HCEC 1CT (cell line): ENCODE results near the gene ATP6V0E1.
"Not testable (repeated sequence)": the region's sequence is repeated elsewhere in the genome, so short reads cannot be mapped to it uniquely, and the experiment has no call there.

Experiments used
- DNase-seq: peaks from one replicate; pipeline ENCODE4 v3.0.0-alpha.2; 2017

ATP6V0E1 gene

GRCh38 chr5:173010021-173010420, 26.4 kb downstream of the ATP6V0E1 start:
- peak; percentile 27 for DNase-seq

- DNase-seq: peak; percentile 51
These were observed 27.2 kb downstream of the ATP6V0E1 start for GRCh38 chr5:173010547-173011464.

DNA sequence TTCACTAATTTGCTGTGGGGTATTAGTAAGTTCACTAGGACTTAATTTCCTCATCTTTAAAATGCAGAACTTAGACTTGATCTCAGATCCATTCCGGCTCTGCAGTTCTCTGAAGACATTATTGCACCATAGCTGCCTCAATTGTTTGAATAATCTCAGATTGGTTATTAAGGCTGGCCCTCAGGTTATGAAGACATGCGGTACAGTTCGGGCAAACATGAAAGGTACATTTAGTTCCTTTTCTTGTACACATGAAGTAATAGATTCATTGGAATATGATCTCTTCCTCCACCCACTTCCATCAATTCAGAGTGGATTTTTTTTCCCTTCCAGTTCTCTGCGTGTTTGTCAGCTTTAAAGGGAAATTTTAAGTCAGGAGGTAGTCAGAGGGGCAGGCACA, 28.0 kb downstream of the ATP6V0E1 start:
- DNase-seq: no peak

GRCh38 chr5:173012882-173013281, 29.3 kb downstream of the ATP6V0E1 start:
- no peak for DNase-seq

GRCh38 chr5:173014671-173015070, 31.1 kb downstream of the ATP6V0E1 start:
- DNase-seq: no peak

DNA sequence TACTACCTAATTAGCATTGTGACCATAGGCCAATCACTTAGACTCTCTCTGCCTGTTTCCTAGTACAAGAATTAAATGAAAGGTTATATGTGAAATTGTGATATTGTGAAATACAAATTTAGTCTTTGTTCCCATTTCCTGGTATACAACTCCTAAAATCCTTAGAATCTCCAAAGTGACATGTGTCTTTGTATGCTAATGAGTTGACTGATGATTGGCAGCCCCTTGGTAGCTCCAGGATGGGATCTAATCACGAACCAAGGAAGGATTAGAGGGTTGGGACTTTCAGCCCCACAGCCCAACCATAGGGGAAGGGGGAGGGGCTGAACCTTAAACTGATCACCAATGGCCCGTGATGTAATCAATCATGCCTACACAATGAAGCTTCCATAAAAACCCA, 31.6 kb downstream of the ATP6V0E1 start:
- no peak for DNase-seq

DNA sequence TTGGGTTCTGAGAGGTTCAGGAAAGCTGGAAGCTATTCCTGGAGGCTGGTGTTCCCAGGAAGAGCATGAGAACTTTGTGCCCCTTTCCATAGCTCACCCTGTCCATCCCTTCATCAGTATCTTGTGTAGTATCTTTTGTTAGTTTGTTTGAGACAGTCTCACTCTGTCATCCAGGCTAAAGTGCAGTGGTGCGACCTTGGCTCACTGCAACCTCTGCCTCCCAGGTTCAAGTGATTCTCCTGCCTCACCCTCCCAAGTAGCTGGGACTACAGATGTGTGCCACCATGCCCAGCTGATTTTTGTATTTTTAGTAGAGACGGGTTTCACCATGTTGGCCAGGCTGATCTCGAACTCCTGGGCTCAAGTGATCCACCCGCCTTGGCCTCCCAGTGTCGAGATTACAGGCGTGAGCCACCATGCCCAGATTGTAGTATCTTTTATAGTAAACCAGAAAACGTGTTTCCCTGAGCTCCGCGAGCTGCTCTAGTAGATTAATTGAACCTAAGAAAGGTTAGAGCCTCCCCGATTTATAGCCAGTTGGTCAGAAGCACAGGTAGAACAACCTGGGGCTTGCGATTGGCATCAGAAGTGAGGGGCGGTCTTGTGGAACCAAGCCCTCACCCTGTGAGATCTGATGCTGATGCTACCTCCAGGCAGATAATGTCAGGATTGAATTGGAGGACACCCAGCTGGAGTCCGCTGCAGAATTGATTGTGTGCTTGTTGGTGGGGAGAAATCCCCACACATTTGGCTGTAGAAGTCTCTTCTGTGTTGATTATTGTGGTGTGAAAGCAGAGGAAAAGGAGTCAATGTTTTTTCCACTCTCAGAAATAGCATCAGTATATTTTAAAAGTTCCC, 32.3 kb downstream of the ATP6V0E1 start:
- DNase-seq: no peak

GRCh38 chr5:173016598-173017046, 33.1 kb downstream of the ATP6V0E1 start:
- DNase-seq: peak; percentile 22

DNA sequence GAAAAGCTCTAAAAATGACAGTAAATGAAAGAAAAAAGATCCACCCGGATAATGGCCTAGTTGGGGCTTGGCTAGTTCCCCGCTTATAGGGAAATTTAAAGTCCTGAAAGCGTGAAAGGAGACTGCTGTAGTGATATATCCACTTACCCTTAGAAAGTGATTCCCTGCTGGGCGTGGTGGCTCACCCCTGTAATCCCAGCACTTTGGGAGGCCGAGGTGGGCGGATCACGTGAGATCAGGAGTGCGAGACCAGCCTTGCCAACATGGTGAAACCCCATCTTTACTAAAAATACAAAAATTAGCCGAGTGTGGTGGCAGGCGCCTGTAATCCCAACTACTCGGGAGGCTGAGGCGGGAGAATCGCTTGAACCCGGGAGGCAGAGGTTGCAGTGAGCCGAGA, 33.5 kb downstream of the ATP6V0E1 start:
- DNase-seq: not testable (repeated sequence)

DNA sequence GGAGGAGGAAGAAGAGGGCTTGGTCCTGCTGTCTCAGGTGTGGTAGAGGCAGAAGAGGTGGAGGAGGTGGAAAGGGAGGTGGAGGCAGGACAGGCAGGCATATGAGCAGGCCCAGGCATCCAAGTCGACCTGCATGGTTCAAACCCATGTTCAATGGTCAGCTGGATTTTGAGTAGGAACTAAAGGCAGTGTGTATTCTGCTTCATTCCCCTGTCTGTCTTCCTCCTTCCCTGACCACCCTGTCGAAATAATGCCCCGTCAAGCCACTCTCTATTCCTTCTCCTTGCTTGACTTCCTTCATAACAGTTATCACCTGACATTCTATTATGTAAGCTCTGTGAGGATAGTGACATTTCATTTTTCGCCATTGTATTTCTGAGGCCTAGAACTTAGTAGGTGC, 34.8 kb downstream of the ATP6V0E1 start:
- DNase-seq: no peak

GRCh38 chr5:173020154-173020581, 36.6 kb downstream of the ATP6V0E1 start:
- DNase-seq: no peak

GRCh38 chr5:173020643-173021042, 37.1 kb downstream of the ATP6V0E1 start:
- no peak for DNase-seq

DNA sequence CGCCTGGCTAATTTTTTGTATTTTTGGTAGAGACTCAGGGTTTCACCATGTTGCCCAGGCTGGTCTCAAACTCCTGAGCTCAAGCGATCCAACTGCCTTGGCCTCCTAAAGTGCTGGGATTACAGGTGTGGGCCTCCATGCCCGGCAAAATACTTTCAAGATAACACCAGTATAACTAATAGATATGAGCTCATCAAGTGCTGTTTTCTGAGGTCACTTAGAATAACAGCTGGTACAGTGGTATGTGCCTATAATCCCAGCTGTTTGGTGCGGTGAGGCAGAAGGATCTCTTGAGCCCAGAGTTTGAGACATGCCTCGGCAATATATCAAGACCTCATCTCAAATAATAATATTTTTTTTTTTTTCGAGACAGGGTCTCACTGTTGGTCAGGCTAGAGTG, 42.1 kb downstream of the ATP6V0E1 start:
- DNase-seq: no peak

DNA sequence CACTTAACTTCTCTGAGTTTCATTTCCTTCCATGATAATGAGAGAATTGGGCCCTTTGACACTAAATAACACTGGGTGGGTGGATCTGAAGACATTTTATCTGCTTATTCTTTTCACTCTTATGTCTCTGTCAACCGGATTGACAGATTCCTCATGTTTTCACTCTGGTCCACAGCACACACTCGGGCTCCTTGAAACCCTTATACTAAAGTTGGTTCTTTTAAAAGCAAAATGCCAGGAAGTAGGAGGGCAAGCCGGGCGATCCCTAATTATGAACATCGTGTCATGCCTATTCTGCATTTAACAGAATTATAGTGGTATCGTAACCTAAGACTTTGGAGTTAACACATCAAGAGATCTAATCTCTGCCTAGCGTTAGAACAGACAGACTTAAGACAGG, 44.3 kb downstream of the ATP6V0E1 start:
- DNase-seq: no peak

- no peak for DNase-seq
These were observed 45.3 kb downstream of the ATP6V0E1 start for GRCh38 chr5:173028811-173029327.

GRCh38 chr5:173029499-173029921, 45.9 kb downstream of the ATP6V0E1 start:
- no peak for DNase-seq

- DNase-seq: not testable (repeated sequence)
These were observed 48.5 kb downstream of the ATP6V0E1 start for GRCh38 chr5:173032096-173032495.

GRCh38 chr5:173032730-173033129, 49.2 kb downstream of the ATP6V0E1 start:
- DNase-seq: no peak

GRCh38 chr5:173033923-173034322, 50.4 kb downstream of the ATP6V0E1 start:
- no peak for DNase-seq

DNA sequence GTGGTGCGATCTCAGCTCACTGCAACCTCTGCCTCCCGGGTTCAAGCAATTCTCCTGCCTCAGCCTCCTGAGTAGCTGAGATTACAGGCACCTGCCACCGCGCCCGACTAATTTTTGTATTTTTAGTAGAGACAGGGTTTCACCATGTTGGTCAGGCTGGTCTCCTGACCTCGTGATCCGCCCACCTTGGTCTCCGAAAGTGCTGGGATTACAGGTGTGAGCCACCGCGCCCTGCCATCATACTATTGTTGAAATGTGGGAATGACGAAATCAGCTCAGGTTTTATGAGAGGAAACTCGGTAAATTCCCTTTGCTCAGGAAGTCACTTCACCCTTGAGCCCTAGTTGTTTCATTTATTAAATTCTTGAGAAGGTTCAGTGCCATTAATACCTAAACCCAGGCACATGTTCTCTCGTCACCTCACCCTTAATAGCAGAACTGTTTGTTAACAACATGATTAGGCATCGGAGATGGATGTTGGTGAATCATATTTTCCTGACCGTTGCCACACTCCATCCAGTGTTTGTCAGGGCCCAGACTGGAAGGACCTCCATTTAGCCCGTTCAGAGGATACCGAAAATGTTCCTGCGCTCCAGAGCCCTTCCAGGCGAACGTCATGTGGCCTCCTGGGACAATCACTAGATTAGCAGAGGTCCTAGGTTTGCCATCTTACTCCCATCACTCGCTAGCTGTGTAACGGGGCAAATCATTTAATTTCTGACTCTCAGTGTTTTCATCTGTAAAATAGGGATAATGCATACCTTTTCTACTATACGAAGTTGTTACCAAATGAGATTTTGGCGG, 52.5 kb downstream of the ATP6V0E1 start:
- DNase-seq: no peak

GRCh38 chr5:173039188-173039587, 55.6 kb downstream of the ATP6V0E1 start:
- DNase-seq: no peak

DNA sequence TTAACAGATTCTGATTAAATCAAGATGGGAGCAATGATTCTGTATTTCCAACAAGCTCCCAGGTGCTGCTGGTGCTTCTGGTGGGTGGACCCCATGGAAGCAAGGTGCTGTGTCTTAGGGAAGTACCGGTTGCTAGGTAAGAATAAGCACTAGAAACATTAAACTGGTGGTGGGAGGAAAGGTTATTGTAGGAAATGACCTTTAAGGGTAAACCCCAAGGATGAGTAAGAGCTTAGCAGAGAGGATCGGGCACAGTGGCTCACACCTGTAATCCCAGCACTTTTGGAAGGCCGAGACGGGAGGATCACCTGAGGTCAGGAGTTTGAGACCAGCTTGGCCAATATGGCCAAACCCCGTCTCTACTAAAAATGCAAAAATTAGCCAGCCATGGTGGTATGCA, 56.4 kb downstream of the ATP6V0E1 start:
- DNase-seq: no peak
